HG02678 (cell line): ENCODE results near the gene VPS26C.
"Not testable (repeated sequence)": the region's sequence is repeated elsewhere in the genome, so short reads cannot be mapped to it uniquely, and the experiment has no call there.

Experiments used
- ATAC-seq: cut with Tn5 transposase; IDR thresholded peaks from one replicate; pipeline ENCODE4 v1.9.1; 2021; ENCODE audit warnings: mild to moderate bottlenecking, moderate library complexity; ENCODE audit not compliant: unreplicated experiment

VPS26C gene

DNA sequence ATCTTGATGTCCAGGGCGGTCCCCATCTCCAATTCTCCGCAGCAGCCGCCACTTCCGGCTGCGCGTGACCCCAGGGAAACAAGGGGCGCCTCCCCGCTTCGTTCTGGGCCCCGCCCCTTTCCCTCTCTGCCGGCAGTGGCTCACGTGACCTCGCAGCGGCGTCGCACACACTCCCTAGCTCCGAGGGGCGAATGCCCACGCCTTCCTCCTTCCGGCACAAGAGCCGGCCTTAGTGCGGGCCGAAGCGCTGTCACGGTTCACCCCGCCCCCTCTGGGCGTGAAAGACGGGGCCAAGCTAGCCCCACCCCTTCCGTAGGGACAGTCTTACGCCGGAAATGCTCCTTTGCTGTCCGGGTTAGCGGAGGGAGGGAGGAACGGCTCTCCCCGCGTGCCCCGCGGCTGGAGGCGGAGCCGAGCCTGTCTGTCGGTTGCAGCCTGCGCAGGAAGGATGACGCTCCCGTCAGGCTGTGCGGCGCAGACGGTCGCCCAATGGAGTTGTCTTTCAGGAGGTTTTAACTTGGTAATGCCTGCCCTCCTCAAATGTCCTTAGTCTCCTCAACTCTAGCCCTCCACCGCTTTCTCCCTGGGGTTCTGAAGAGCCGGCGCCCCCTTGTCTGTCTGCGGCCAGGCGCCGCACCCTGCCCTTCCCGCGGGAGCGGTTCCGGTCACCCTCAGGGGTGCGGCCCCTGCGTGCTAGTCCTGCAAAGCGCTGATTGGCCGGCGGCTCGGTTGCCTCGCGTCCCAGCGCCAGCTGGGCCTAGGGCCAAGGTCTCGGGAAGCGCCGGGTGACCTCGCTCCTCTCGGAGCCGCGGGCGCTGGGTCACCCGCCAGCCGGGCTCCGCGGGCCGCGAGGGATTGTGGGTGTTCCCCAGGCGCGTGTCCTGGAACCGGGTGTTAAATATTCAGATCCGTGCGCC is at the start of gene VPS26C:
Gene VPS26C (minus strand): TSS at position 66 of the 917 bp plus-strand sequence. CDS start 40 bp downstream, at position 26.
- ATAC-seq: peak; percentile 87

DNA sequence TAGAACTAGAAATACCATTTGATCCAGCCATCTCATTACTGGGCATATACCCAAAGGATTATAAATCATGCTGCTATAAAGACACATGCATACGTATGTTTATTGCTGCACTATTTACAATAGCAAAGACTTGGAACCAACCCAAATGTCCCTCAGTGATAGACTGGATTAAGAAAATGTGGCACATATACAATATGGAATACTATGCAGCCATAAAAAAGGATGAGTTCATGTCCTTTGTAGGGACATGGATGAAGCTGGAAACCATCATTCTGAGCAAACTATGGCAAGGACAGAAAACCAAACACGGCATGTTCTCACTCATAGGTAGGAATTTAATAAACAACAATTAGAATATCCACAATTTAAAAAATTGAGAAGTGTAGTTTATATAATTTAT is 48.9 kb upstream of the VPS26C start:
- ATAC-seq: not testable (repeated sequence)

- no peak for ATAC-seq
These were observed 33.1 kb upstream of the VPS26C start for GRCh38 chr21:37300114-37300751.

GRCh38 chr21:37297364-37297763 is 30.2 kb upstream of the VPS26C start:
- ATAC-seq: no peak

DNA sequence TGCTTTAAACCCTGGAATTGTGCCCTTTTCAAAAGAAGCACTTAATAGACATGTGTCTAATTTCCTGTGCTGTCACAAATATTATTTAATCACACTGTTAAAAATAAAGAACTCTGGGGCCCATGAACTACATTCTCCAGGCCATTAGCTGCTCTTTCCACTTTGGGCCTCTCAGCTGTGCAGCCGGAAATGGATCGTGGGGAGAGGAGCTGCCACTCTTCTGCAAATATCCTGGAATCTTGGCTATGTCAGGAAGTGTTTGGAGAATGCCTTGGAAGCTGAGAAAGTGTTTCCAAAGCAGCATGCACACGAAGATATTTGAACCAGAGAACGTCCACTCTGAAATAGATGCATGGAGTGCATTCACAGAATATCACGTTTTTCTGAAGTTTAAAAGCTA is 27.5 kb upstream of the VPS26C start:
- no peak for ATAC-seq

GRCh38 chr21:37292941-37293340 is 25.8 kb upstream of the VPS26C start:
- ATAC-seq: no peak

DNA sequence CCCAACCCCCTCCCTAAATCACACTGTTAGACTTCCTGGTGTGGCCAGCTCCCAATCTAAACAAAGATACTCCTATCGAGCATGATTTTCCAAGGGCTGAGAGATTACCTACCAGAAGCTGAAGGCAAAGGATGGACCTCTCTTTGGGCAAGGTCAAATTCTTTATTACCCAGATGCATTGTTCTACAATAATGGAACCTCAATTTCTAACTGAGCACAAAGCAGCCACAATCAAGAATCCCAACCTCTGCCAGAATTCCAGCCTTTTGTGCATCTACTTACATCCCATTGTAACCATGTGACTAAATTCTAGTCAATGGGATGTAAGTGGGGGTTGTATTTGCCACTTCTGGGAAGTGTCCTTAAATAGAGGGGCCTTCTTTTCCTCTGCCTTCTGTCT is 24.9 kb upstream of the VPS26C start:
- ATAC-seq: no peak

DNA sequence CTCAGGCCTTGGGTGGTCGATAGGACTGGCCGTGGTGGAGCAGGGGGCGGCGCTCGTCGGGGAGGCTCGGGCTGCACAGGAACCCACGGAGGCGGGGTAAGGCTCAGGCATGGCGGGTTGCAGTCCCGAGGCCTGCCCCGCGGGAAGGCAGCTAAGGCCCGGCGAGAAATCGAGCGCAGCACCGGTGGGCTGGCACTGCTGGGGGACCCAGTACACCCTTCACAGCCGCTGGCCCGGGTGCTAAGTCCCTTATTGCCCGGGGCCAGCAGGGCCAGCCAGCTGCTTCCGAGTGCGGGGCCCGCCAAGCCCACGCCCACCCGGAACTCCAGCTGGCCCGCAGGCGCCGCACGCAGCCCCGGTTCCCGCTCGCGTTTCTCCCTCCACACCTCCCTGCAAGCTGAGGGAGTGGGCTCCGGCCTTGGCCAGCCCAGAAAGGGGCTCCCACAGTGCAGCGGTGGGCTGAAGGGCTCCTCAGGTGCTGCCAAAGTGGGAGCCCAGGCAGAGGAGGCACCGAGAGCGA is 16.1 kb upstream of the VPS26C start:
- ATAC-seq: not testable (repeated sequence)

GRCh38 chr21:37282602-37283001 is 15.5 kb upstream of the VPS26C start:
- ATAC-seq: not testable (repeated sequence)

DNA sequence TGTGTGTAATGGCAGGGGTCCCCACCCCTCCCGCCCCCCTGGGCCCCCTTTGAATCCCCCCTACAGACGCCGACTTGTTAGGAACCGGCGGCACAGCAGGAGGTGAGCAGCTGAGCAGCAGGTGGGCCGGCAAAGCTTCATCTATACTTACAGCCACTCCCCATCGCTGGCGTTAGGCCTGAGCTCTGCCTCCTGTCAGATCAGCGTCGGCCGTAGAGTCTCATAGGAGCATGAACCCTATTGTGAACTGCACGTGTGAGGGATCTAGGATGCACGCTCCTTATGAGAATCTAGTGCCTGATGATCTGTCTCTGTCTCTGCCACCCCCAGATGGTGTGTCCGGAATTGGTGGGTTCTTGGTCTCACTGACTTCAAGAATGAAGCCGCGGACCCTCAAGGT is 14.9 kb upstream of the VPS26C start:
- ATAC-seq: no peak

DNA sequence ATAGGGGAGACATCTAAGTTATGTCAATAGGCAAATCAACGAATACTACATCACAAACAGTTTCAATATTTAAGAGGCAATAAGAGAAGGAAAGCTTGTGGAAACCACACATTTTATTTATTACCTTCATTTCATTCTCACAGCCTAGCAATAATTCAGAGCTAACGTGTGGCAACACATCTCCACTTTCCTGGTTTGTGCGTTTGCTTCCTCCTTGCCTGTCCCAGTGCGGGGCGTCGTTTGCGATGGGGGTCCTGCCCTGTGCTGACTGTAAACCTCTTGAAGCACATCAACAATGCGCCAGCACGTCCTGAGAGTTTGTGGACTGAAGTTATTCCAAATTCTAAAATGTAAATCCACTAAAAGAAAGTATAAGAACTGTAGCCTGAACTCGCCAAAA is 14.4 kb upstream of the VPS26C start:
- ATAC-seq: no peak

DNA sequence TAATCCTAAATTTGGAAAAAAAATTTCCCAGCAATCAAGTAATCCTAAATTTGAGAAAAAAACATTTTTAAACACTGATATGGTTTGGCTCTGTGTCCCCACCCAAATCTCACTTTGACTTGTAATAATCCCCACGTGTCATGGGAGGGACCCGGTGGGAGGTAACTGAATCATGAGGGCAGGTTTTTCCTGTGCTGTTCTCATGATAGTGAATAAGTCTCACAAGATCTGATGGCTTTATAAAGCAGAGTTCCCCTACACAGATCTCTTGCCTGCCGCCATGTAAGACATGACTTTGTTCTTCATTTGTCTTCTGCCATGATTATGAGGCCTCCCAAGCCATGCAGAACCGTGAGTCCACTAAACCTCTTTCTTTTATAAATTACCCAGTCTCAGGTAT is 12.1 kb upstream of the VPS26C start:
- not testable (repeated sequence) for ATAC-seq

GRCh38 chr21:37278199-37278598 is 11.1 kb upstream of the VPS26C start:
- ATAC-seq: no peak

GRCh38 chr21:37276377-37276776 is 9.2 kb upstream of the VPS26C start:
- no peak for ATAC-seq

DNA sequence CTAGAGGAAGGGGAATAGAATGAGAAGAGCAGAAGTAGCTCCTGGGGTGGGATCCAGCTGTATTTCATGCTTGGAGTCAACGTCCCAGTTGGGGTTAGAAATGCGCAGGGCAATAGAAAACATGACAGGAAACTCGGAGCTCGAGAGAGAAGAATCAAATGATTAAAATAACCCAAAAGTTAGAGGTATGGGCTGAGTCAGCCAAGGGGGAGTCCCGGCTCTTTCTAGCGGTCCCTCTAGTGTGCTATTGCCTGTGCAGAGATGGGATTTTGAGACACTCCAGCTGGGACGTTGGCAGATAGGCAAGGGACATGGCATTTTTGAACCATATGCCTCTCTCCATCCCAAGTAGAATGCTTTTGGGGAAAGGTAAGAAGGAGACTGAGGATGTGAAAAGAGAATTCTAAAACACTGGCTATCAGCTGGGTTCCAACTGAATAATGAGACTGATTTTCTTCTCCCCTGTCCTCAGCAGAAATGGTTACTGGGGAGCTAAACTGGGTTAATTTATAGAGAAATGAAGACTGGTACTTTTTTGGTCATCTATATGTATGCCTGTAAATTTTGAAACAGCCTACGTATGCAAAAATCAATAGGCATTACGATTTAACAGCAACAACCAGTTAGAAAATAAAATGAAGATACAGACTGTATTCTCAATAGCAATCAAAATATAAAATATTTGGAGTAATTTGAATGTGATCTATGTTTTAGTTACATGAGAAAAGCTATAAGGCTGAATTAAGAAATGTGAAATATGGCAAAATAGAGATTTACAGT is 7.0 kb upstream of the VPS26C start:
- ATAC-seq: no peak

DNA sequence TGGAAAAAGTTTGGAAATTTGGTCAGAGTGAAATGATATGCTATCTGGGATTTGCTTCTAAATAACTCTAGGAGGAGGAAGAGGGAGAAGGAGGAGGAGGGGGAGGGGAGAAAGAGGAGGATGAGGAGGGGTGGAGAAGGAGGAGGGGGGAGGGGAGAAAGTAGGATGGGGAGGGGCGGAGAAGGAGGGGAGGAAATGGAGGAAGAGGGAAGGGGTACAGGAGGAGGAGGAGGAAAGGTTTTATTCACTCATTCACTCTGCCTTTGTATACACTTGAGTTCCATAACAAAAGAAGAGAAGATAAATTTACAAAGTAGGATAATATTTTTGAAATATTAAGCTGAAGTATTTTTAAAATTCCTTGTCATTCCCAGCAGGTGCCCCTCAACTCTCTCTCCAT is 6.3 kb upstream of the VPS26C start:
- ATAC-seq: no peak

DNA sequence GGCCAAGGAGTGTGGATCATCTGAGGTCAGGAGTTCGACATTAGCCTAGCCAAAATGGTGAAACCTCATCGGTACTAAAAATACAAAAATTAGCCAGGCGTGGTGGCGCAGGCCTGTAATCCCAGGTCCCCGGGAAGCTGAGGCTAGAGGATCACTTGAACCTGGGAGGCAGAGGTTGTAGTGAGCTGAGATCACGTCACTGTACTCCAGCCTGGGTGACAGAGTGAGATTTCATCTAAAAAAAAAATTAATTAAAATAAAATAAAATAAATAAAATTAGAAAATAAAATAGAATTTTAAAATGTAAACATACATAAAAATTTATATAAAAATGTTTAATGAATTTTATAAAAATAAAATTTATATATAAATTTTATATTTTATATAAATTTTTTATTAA is 5.8 kb upstream of the VPS26C start:
- ATAC-seq: no peak

- ATAC-seq: no peak
These were observed 3.6 kb upstream of the VPS26C start for GRCh38 chr21:37270576-37271365.

DNA sequence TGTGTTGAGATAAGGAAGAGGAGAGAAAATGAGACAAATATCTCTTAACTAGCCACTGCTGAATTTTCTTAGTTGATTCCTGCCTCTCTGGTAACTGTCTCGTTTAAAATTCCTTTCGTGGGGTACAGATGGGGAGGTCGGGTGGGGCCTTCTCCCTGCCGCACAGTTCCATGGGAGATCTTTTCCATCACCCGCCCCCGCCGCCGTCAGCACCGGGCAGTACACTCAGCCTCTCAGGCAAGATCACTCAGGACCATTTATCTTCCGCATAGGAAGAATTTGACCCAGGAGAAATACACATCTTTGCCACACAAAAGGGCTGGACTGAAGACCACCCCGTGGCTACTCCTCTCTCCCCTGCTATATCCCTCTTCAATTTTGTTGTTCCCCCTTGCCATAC is 2.3 kb upstream of the VPS26C start:
- ATAC-seq: no peak

- no peak for ATAC-seq
These were observed 1.0 kb upstream of the VPS26C start for GRCh38 chr21:37268186-37268503.
